Occipital lobe (tissue), 2 donors: ENCODE measurements around the gene NDP. TPM values are rescaled to one million over a fixed set of nuclear protein-coding genes. Genes with fewer than 3 reads are reported as not detected.

ENCODE experiments used
- DNase-seq: peaks from one replicate; lab custom pipeline; 2025; lab: John Stamatoyannopoulos, UW
- total RNA-seq: library from RNA; depleted of rRNA; stranded (reverse); fragments of >200 nt; gene quantifications from one replicate; pipeline ENCODE4 v1.2.3, GENCODE V29; 2014

NDP gene, protein sequence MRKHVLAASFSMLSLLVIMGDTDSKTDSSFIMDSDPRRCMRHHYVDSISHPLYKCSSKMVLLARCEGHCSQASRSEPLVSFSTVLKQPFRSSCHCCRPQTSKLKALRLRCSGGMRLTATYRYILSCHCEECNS
- 15.1 TPM for total RNA-seq

- DNase-seq: no peak
Observed at GRCh38 chrX:43973249-43974099, at the start of gene NDP. NDP (minus strand) TSS chrX:43973390; CDS start chrX:43958645, 14,745 bp downstream.

- DNase-seq: no peak
Observed at GRCh38 chrX:44022964-44023363, 49.8 kb upstream of the NDP start.

DNA sequence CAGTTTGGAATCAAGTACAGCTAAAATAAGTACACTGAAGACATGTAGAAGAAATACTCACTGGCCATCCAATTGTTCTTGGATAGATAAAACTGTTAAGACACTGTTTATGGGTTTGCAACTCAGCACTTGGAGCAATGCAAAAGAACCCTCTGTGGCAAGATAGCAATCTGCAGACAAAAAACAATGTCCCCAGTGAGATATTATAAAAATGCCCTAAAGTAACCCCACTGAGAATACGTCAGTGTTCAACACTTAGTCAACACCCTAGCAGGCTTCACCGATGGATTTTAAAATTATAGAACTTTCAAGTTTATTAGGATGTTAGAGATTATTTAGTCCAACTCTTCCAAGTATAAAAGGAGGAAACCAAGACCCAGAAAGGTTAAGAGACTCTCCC is 47.5 kb upstream of the NDP start:
- no peak for DNase-seq

- DNase-seq: no peak
Observed at GRCh38 chrX:44019911-44020310, 46.7 kb upstream of the NDP start.

GRCh38 chrX:44017676-44018075 is 44.5 kb upstream of the NDP start:
- DNase-seq: no peak

DNA sequence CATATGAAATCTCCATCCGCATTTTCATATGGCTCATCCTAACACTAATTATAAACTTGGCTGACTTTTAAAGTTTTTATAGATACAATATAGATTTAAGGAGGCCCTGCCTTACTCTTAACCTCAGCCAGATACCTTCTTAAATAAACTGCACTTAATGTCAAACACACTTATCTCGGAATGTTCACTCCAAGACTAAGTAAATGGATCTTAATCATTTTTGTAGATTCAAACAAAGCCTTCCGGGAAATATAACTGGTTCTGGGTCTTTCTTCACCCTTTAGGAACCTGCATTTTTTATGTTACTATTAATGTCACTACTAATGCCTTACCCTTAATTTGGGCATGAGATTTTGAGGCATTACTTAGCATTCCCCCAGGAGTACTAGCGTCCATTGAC is 43.7 kb upstream of the NDP start:
- no peak for DNase-seq

DNA sequence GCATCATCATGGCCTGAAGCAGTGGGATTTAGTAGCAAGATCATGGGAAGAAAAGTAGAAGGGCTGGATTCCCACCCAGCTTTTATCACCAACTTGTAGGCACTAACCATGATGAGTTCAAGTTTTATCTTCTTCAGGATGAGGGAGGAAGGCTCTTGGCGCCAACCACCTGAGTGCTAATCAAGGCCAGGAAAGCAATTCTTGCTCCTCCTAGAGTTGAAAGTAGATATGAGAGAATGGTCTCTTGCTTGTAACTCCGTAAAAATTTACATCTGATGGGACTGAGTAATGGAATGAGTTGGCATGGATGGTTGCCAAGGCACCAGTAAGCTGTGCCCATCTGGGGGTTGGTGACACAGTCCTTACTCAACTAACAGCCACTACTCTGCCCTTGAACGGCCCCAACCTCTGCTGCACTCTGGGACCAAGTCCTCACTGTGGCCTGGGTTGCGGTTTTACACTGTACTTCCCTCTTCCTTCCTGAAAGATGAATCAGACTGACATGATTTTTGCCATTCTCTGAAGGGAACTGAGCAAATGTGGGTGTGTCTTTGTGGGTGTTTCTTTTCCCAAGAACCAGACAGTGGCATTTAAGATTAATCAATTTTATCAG is 39.4 kb upstream of the NDP start:
- no peak for DNase-seq

DNA sequence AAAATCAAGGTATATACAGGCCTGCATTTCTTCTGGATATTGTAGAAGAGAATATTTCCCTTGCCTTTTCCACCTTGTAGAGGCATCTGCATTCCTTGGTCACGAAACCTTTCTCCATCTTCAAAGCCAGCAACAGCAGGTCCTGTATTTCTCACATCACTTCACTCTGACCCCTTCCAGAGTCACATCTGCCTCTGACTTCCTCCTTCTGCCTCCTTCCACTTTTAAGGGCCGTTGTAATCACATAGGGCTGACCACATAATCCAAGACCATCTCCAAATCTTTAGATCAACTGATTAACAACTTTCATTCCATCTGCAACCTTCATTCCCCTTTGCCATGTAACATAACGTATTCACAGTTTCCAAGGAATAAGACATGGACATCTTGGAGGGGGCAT is 38.3 kb upstream of the NDP start:
- no peak for DNase-seq

GRCh38 chrX:44010626-44011025 is 37.4 kb upstream of the NDP start:
- DNase-seq: no peak

- no peak for DNase-seq
Observed at GRCh38 chrX:44006081-44006480, 32.9 kb upstream of the NDP start.

- no peak for DNase-seq
Observed at GRCh38 chrX:44003975-44004374, 30.8 kb upstream of the NDP start.

DNA sequence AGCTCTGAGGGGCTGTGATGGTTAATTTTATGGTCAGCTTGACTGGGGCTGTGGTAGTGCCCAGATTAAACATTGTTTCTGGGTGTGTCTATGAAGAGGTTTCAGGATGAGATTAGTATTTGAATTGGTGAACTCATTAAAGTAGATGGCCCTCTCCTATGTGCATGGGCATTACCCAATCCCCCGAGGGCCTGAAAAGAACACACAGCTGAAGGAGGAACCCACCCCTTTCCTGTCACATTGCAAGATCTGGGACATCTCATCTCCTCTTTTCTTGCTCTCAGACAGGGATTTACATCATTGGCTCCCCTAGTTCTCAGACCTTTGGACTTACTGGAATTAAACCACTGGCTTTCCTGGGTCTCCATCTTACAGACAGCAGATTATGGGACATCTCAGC is 29.4 kb upstream of the NDP start:
- DNase-seq: no peak

DNA sequence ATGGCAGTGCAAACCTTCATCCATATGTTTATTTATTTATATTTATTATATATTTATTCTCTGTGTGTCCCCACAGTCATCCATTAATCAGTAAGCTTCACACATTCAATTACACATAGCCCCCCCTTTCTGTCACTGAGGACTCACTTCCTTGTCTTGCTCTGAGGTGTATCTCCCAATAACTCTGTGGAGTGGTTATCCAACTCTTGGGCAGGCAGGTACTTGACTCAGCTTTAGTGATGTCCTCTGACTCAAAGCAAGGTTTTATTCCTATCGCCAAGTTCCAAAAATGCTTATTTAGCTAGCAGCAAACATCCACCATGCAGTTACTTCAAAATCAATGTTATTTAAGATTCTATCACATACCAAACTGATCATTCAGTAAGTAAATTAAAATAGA is 25.2 kb upstream of the NDP start:
- no peak for DNase-seq

GRCh38 chrX:43996491-43996890 is 23.3 kb upstream of the NDP start:
- DNase-seq: no peak

- no peak for DNase-seq
Observed at GRCh38 chrX:43986083-43986482, 12.9 kb upstream of the NDP start.

GRCh38 chrX:43985511-43985910 is 12.3 kb upstream of the NDP start:
- DNase-seq: no peak

GRCh38 chrX:43978226-43978625 is 5.0 kb upstream of the NDP start:
- DNase-seq: no peak

- no peak for DNase-seq
Observed at GRCh38 chrX:43976205-43976604, 3.0 kb upstream of the NDP start.

GRCh38 chrX:43975796-43976195 is 2.6 kb upstream of the NDP start:
- no peak for DNase-seq

DNA sequence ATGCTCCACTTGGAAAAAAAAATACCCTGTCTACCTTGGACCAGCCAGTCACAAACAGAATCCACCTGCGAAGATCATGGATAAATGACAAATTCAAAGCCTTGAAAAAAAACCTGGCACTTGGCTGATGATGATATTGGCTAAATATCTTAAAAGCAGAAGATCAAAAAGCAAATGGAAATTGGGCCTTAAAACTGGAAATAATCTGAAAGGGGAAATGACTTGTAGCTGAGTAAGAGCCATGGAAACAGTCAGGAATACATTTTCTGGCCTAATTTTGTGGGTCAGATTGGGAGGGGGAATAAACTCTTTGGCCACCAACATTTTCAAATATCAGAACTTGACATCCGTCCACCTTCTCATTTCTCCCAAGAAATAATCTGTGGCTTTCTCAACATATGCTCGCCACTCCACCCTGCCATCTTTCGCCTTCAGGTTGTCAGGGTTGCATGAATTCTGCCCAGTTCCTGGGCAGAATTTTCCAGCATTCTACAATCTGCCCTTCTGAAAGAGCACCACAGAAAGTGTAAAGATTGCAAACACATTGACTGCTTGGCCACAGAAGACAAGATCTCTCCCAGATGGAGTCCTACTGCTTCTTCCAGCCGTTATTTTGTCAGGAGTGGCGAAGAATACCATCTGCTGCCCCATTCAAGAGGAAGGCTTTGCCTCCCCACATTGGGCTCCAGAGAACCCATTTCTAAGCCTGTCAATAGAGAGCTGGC is 1.7 kb upstream of the NDP start:
- DNase-seq: no peak

GRCh38 chrX:43974100-43974475 is 898 bp upstream of the NDP start:
- DNase-seq: no peak
